AG10803 (cell line): ENCODE results near the gene CHMP6.

Source experiments
- DNase-seq: peaks from one replicate; pipeline ENCODE4 v3.0.0; 2010; ENCODE audit warnings: low read depth
- H3K4me3 ChIP-seq: 2 replicates; pipeline ENCODE4 v1.5.1; 2011; ENCODE audit warnings: mild to moderate bottlenecking, low read length, control low read depth
- TF ChIP-seq, protein P1 (sequence below): conservative IDR thresholded peaks from 2 replicates; pipeline ENCODE4 v1.5.1; 2011; ENCODE audit warnings: mild to moderate bottlenecking, low read length, control low read depth, inconsistent platforms

The CHMP6 gene

DNA sequence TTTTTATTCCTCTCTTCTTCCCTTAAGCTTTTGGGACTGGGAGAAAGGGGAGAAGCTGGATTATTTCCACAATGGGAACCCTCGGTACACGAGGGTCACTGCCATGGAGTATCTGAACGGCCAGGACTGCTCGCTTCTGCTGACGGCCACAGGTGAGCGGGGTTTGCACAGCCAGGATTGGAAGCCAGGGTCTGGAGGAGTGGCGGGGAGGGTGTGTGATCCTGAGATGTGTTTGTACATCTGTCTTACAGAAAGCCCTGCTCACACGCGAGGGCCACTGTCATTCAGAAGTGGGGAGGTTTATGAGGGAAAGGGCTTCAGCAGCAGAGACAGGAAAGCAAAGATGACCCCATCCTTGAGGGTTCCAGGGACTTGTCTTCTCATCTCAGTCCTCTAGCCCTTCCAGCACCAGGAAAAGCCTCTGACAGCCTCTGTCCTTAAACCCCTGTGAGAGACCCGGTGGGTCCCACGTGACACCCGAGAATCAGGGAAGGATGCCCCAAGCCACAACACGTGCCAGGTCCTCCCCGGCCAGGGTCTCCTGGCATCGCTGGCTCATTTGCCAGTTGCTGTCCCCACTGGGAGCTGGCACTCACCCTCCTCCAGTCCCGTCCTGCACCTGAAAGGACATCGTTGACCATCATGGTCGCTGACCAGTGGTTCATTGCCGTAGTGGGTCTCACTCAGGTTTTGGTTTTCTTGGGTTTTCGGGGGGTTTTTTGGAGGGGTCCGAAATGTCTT lies 44.3 kb upstream of the CHMP6 start:
- no peak for DNase-seq
- H3K4me3 ChIP-seq, result no peak overlapping the region
- TF ChIP-seq, protein P1, sequence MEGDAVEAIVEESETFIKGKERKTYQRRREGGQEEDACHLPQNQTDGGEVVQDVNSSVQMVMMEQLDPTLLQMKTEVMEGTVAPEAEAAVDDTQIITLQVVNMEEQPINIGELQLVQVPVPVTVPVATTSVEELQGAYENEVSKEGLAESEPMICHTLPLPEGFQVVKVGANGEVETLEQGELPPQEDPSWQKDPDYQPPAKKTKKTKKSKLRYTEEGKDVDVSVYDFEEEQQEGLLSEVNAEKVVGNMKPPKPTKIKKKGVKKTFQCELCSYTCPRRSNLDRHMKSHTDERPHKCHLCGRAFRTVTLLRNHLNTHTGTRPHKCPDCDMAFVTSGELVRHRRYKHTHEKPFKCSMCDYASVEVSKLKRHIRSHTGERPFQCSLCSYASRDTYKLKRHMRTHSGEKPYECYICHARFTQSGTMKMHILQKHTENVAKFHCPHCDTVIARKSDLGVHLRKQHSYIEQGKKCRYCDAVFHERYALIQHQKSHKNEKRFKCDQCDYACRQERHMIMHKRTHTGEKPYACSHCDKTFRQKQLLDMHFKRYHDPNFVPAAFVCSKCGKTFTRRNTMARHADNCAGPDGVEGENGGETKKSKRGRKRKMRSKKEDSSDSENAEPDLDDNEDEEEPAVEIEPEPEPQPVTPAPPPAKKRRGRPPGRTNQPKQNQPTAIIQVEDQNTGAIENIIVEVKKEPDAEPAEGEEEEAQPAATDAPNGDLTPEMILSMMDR, result no peak

DNA sequence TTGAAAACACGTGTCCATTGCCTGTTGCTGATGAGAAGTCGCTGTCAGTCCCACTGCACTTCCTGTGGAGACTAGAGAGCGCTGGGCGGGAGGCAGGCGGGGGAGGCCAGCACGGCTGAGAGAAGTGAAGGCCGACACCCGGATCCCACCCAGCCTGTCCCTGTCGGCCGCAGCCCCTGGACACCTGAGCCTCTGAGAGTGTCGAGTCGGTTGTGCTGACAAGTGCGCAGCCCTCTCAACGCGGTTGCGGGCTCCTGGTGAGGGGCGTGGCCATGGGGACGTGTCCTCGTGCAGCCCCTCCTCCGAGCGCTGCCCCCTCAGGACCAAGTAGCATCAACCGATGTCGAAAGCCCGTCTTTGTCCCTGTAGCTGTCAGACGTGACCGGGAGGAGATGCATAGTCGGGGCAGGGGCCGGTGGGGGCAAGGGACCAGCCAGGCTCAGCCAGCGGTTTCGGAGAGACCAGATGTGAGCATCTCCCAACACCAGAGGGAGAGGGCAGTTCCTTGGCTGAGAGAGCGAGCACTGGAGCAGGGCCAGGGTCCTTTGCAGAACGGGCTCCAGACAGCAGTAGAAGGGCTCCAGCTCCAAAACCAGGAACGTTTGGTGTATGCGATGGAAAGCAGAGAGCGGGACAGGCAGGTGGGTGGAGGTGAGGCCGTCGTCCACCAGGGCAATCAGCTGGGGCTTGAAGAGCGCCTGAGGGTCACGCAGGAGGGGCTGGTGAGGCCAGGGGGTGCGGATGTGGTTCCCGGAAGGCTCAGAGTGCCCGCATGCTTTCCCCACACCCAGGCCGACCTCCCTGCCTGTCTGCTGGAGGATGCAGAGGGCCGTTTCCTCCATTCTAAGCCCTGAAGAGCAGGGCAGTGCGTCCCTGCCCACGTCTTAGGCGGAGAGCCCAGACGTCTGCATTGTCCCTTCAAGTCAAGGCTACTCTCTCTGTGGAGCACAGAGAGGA lies 43.3 kb upstream of the CHMP6 start:
- TF ChIP-seq, protein P1, result no peak
- no peak for DNase-seq
- no peak overlapping the region for H3K4me3 ChIP-seq

DNA sequence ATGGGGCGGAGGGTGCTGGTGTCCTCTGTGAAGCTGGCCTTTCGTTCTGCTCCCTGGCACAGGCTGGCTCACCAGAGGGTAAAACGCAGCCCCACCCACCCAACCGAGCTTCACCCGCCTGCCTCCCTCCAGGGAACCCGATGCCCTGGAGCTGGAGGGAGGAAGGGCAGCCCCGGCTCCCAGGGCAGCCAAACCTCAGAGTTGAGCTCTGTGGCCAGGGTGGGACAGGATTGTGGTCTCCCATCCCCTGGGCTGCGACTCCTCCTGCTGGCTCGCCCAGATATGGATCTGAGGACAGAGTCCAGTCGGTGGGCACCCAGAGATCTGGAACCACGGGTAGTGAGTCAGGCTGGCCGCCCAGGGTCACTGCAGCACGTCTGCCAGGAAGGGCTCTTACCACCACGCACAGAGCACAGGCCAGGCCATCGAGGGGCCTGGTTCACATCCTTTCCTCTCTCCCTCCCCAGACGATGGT lies 42.6 kb upstream of the CHMP6 start:
- TF ChIP-seq, protein P1, result no peak
- H3K4me3 ChIP-seq, result no peak overlapping the region
- DNase-seq, result no peak

DNA sequence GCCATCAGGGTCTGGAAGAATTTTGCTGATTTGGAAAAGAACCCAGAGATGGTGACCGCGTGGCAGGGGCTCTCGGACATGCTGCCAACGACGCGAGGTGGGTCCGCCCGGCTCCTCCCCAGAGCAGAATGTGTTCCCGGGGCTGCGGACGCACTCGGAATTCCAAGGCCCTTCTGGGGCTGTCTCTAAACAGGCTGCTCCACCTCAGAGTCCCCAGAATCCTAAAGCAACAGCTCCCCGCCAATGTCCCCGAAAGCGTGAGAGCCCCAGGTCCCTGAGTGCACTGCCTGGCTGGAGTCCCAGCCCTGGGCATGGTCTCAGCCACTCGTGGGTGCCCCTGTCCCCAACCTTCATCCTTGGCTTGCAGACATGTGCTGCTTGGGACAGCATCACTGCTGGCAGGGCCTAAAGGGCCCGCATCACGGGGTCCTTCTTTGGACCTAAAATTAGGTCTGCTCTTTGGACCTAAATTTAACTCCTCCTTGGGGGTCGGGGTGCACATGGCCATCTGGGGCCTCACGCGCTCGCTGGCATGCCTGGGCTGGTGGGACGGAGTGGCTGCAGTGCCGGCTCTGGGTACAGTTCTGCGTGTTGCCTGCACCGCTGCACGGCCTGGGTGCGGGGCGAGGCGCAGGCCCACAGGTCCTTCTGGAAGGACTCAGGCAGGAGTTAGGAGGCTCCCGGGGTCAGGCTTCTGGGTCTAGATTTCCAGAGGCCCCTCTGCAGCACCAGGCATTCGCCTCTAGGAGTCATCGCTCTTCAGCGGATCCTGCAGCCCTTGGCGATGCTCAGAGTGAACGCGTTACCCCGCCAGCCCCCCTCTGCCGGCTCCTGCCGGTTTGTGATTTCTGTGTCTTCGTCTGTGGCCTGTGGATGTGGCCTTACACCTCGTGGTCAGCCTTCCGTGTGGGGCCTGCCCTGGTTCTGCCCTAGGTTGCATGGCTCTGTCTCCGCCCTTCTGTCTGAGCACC lies 41.9 kb upstream of the CHMP6 start:
- DNase-seq, result no peak
- TF ChIP-seq, protein P1, result no peak
- no peak overlapping the region for H3K4me3 ChIP-seq

DNA sequence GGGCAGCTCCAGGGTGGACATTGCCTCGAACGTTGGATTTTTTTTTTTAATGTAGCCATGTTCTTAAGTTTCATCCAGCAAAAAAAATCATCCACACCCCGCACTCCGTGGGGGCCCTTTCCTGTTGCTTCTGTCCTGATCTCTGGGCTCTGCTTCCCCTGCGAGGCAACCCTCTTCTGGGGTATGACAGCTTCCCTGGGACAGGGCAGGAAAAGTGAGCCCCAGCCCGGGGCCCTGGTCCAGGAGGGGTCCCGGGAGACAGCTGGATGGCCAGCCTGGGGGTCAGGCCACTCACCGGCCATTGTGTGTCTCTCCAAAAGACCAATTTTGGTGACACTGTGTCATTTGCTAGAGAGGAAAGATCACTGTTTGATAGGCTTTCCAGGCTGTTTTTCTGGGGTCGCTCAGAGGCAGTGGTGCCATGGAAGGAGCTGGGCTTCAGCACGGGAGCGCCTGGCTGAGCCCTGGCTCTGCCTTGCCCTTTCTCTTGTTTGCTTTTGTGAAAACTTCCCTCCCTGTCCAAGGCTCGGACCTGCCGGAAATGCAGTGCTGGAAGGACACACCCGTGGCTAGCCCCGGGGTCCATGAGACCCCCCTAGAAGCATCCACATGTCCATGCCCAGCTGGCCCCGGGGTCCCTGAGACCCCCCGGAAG lies 41.0 kb upstream of the CHMP6 start:
- TF ChIP-seq, protein P1, result no peak
- H3K4me3 ChIP-seq, result no peak overlapping the region
- no peak for DNase-seq
